Neural crest cell (in vitro differentiated cells): Measurements from ENCODE around the gene RASGRP4. TPM values are rescaled to one million over a fixed set of nuclear protein-coding genes. Genes with fewer than 3 reads are reported as not detected.

Source experiments
- DNase-seq: peaks from one replicate; pipeline ENCODE4 v3.0.0; 2021; ENCODE audit warnings: low read depth, mixed read lengths, low spot score
- H3K27ac Mint-ChIP-seq: one replicate; pipeline ENCODE4 v1.8.0; 2021; ENCODE audit warnings: mild to moderate bottlenecking, mixed read lengths; ENCODE audit not compliant: unreplicated experiment
- H3K27me3 Mint-ChIP-seq: 2 replicates; pipeline ENCODE4 v1.8.0; 2021; ENCODE audit warnings: low read depth, mild to moderate bottlenecking, mixed read lengths
- H3K36me3 Mint-ChIP-seq: 2 replicates; pipeline ENCODE4 v1.8.0; 2021; ENCODE audit warnings: low read depth, mild to moderate bottlenecking, mixed read lengths
- H3K4me1 Mint-ChIP-seq: 2 replicates; pipeline ENCODE4 v1.8.0; 2021; ENCODE audit warnings: mixed read lengths
- H3K4me3 Mint-ChIP-seq: one replicate; pipeline ENCODE4 v1.8.0; 2021; ENCODE audit warnings: mild to moderate bottlenecking, mixed read lengths
- H3K9me3 Mint-ChIP-seq: 2 replicates; pipeline ENCODE4 v1.8.0; 2021; ENCODE audit warnings: mixed read lengths
- total RNA-seq: library from RNA; stranded (reverse); gene quantifications from 2 replicates; pipeline ENCODE4 v1.2.1, GENCODE V29; 2021
- TF ChIP-seq, protein P1 (sequence below): fragments of 200-600 bp; sonication (generic); conservative IDR thresholded peaks from 2 replicates; pipeline ENCODE4 v1.5.0; 2021; ENCODE audit warnings: antibody characterized with exemption, mild to moderate bottlenecking

The RASGRP4 gene
- total RNA-seq, 1 donor from 2014 or later = 0.58 TPM

DNA sequence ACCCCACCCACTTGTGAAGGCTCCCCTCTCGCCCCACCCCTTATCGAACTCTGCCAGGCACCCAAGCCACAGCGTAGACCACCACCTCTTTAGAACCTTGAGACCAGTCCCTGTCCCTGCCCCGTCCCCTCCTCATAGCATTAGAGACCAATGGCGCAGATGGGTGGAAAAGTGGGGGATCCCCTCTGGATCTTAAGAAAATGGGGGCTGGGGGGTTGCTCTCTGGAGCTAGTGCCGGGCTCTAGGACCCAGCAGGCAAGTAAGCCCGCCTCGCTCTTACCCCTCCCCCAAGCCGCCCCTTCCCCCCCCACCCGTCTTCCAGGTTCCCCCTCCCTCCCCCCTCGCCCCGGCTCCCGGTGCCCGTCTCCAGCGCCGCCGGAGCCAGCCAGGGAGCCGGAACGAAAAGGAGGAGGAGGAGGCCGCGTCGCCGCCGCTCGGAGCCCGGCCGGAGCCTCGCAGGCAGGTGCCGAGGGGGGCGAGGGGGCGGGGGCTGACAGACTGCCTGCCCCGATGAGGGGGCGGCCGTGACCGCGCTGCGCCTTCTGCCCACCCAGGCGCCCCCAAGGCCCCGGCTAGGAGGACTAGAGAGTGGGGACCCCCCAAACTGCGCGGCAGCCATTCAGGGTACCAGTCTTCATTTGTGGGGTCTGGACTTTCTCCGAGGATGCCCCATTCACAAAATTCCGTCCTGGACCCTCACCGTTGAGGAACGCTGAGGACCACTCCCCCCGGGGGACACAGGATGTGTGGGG, 37.5 kb downstream of the RASGRP4 start, which contains the start of gene SPRED3:
Gene SPRED3 (plus strand): TSS at position 349 of the 752 bp plus-strand sequence. CDS start 1,606 bp downstream, outside the sequence.
- no peak for DNase-seq
- Mint-ChIP-seq H3K27me3 (peaks cover 4% of the 10 kb centered on the region), H3K4me3 (peak within 1 kb of the TSS; percentile 96), H3K4me1 (peaks cover 35% of the 10 kb centered on the region), H3K9me3 (no peaks in the 10 kb centered on the region), H3K27ac (peak within 1 kb of the TSS; percentile 89), H3K36me3 (peaks cover 9% of the 10 kb centered on the region)
- TF ChIP-seq, protein P1, sequence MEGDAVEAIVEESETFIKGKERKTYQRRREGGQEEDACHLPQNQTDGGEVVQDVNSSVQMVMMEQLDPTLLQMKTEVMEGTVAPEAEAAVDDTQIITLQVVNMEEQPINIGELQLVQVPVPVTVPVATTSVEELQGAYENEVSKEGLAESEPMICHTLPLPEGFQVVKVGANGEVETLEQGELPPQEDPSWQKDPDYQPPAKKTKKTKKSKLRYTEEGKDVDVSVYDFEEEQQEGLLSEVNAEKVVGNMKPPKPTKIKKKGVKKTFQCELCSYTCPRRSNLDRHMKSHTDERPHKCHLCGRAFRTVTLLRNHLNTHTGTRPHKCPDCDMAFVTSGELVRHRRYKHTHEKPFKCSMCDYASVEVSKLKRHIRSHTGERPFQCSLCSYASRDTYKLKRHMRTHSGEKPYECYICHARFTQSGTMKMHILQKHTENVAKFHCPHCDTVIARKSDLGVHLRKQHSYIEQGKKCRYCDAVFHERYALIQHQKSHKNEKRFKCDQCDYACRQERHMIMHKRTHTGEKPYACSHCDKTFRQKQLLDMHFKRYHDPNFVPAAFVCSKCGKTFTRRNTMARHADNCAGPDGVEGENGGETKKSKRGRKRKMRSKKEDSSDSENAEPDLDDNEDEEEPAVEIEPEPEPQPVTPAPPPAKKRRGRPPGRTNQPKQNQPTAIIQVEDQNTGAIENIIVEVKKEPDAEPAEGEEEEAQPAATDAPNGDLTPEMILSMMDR = no peak

DNA sequence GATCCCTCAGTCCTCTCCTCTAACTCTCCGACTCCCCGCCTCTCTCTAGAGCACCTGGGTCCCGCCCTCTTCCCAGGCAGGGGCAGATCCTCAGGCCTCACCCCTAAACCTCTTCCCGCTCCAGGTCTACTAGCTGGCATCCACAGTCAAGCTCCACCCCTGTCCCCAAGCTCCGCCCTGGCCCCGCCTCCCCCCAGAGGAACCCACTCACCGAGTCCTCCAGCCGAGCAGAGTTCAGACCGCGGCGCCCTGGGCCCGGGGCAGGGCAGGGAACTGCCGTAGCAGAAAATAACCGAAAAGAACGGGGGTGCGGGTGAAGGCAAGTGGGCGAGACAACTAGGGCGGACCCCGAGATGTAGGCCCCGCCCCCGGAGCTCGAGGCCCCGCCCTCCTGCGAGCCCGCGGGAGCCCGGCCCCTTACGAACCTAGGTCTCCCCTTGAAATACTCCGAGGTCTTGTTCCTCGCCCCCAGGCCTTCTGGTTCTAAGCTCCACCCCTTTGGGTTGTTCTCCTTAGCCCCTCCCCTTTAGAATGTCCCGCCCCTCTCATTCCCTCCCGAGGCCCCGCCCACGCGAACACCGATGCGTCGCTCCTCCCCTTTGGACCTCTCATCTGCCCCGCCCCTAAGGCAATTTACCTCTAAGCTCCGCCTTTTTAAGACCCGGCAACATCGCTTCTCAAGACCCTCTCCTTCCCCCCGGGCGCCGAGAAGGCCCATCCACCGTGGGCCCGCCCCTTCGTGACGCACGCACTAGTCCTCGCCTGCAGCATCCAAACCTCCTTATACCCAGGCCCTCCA, 38.3 kb downstream of the RASGRP4 start, which contains the start of gene GGN:
Gene GGN (minus strand): TSS at position 485 of the 799 bp plus-strand sequence. CDS start 773 bp downstream, outside the sequence.
- peaks cover 8% of the 10 kb centered on the region for H3K36me3 Mint-ChIP-seq
- TF ChIP-seq, protein P1 = no peak
- peaks cover 4% of the 10 kb centered on the region for H3K27me3 Mint-ChIP-seq

DNA sequence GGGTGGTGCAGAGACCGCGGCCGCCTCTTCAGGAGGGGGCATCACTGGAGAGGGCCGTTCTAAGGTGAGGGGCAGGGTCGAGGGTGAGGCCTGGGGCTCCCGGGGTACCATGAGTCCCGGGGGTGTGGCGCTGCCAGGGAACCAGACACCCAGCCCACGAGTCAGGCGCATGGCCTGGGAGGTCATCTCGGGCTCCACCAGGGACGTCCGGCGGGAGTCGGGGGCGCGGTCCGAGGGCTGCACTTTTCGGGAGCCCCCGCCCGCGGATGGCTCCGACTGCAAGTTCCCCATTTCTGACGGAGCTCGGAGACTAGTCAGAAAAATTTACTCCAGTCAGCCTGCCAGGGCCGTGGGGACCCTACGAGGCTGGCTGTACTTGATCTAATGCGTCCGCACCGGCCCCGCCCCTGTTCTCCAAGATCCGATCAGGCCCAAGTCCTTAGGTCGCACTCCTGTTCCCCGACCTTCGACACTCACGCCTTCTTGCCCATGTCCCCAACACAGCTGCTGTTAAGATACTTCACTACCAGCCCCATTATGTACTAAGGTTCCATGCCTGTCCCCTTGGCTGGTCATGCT, 39.0 kb downstream of the RASGRP4 start:
- TF ChIP-seq, protein P1 = no peak
- Mint-ChIP-seq H3K4me3 (peak overlapping the region; percentile 96), H3K4me1 (peaks cover 29% of the 10 kb centered on the region), H3K36me3 (peaks cover 8% of the 10 kb centered on the region), H3K27me3 (peaks cover 4% of the 10 kb centered on the region), H3K9me3 (no peaks in the 10 kb centered on the region), H3K27ac (peak overlapping the region; percentile 78)
- DNase-seq = no peak

More for the DNA sequence above, 38.3 kb downstream of the RASGRP4 start, which contains the start of gene GGN:
- Mint-ChIP-seq H3K4me3 (peak within 1 kb of the TSS; percentile 96), H3K4me1 (peaks cover 32% of the 10 kb centered on the region), H3K27ac (peak within 1 kb of the TSS; percentile 78), H3K9me3 (no peaks in the 10 kb centered on the region)
- peak; percentile 93 for DNase-seq

DNA sequence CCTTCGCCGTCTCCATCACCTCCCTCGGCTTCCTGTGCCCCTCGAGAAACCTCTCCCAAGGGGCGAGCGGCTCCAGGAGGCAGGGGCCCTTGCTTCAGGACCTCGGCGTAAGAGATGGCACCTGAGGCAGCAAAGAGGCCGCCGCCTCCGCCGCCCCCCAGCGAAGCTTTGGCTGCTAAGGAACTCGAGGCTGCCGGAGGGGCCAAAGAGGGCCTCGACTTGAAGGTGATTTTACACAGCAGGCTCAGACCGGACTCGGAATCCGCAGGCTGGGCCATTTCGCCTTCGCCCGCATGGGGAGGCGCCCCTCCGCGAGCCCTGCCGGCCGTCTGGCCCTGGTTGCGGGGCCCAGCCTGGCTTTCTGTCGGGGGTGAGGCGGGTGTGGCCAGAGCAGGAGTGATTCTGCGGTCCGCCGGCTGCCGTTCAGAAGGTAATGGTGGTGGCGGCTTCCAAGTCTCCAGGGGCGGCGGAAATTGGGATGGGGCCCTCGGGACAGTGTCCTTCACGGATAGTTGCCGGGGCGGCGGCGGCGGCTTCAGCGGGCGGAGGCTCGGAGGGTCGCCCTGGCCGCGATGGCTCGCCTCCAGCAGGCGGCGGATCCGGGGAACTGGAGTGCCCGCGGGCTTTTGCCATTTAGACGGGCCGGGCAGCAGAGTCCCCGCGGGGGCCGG, 39.6 kb downstream of the RASGRP4 start:
- Mint-ChIP-seq H3K27me3 (peaks cover 4% of the 10 kb centered on the region), H3K27ac (no peak overlapping the region), H3K4me1 (peaks cover 27% of the 10 kb centered on the region), H3K4me3 (no peak overlapping the region), H3K36me3 (peaks cover 9% of the 10 kb centered on the region), H3K9me3 (no peaks in the 10 kb centered on the region)
- DNase-seq = no peak
- TF ChIP-seq, protein P1 = no peak

DNA sequence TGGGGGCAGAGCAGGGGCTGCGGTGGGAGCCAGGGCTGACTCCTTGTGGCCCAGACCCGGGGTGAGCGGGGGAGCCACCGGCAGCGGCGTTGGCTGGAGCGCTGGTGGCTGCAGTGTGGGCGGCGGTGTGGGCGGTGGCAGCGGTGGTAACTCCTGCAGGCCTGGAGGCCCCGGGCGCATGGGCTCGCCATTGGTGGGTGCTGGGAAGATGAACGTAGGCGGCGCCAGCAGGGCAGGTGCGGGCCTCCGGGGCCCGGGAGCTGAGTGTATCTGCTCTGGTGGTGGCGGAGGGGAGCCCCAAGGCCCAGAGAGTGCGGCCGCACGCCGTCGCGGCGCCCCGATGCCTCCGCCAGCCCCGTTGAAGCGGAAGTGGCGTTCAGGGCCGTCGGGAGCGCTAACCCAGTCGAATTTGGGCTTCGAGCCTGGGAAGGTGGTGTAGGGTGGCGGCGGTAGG, 40.2 kb downstream of the RASGRP4 start:
- Mint-ChIP-seq H3K4me3 (no peak overlapping the region), H3K9me3 (no peaks in the 10 kb centered on the region), H3K36me3 (peaks cover 9% of the 10 kb centered on the region), H3K27ac (no peak overlapping the region), H3K4me1 (peaks cover 22% of the 10 kb centered on the region), H3K27me3 (peaks cover 4% of the 10 kb centered on the region)
- DNase-seq = no peak
- TF ChIP-seq, protein P1 = no peak
